ENCODE results near the gene SLC12A3.

Gene SLC12A3

GRCh38 chr16:56936950-56937349 is 71.9 kb downstream of the SLC12A3 start:
- 100% methylated on average over 1 of the region's 5 CpGs for WGBS (ENCODE audit: extremely low coverage, insufficient coverage, low lambda C conversion rate)
- no peak overlapping the region for H4K5ac ChIP-seq (ENCODE audit: low read length)
- no peak overlapping the region for H3K4me3 ChIP-seq (ENCODE audit: low read length)

GRCh38 chr16:56938664-56939513 is 73.9 kb downstream of the SLC12A3 start:
- Histone ChIP-seq H3K4me2 (ENCODE audit: low read length) (no peak overlapping the region), H2BK15ac (replicated peaks; ENCODE audit: low read depth) (no peak overlapping the region), H3K27me3 (ENCODE audit: insufficient read depth, low read length, poor library complexity) (no peaks in the 10 kb centered on the region), H3K23ac (ENCODE audit: low read length) (no peak overlapping the region), H4K5ac (ENCODE audit: low read length) (no peak overlapping the region), H3K4me1 (ENCODE audit: control insufficient read depth, low read depth, low read length) (no peaks in the 10 kb centered on the region), H2AK5ac (ENCODE audit: low read length) (no peak overlapping the region), H3K18ac (ENCODE audit: low read length) (no peak overlapping the region), H2BK120ac (ENCODE audit: low read depth, low read length) (no peak overlapping the region), H3K9ac (ENCODE audit: low read length) (no peak overlapping the region), H3K79me1 (ENCODE audit: low read length) (peaks cover 16% of the 10 kb centered on the region), H3K56ac (ENCODE audit: low read length) (no peak overlapping the region), H3K4me3 (ENCODE audit: low read length) (no peak overlapping the region), H2BK5ac (ENCODE audit: low read length) (no peak overlapping the region), H3K4ac (ENCODE audit: low read depth, low read length) (no peak overlapping the region), H3K27ac (ENCODE audit: low read depth, low read length) (no peak overlapping the region), H3K36me3 (ENCODE audit: control insufficient read depth, insufficient read depth, low read length) (peaks cover 32% of the 10 kb centered on the region), H4K8ac (ENCODE audit: low read depth, low read length) (no peak overlapping the region), H3K79me2 (ENCODE audit: control insufficient read depth, insufficient read depth, low read length) (peaks cover 13% of the 10 kb centered on the region)
- whole genome bisulfite sequencing (ENCODE audit: extremely low coverage, insufficient coverage, low lambda C conversion rate): no CpG with 5 or more reads among the region's 8 CpGs
- DNase-seq: no peak

More at GRCh38 chr16:56936950-56937349, 71.9 kb downstream of the SLC12A3 start:
- DNase-seq: no peak
- Histone ChIP-seq H4K8ac (ENCODE audit: low read depth, low read length) (no peak overlapping the region), H2BK120ac (ENCODE audit: low read depth, low read length) (no peak overlapping the region), H3K79me2 (ENCODE audit: control insufficient read depth, insufficient read depth, low read length) (peaks cover 30% of the 10 kb centered on the region), H3K36me3 (ENCODE audit: control insufficient read depth, insufficient read depth, low read length) (peaks cover 23% of the 10 kb centered on the region), H3K18ac (ENCODE audit: low read length) (no peak overlapping the region), H3K4ac (ENCODE audit: low read depth, low read length) (no peak overlapping the region), H3K4me2 (ENCODE audit: low read length) (no peak overlapping the region), H3K9ac (ENCODE audit: low read length) (no peak overlapping the region), H3K4me1 (ENCODE audit: control insufficient read depth, low read depth, low read length) (no peaks in the 10 kb centered on the region), H2BK15ac (replicated peaks; ENCODE audit: low read depth) (no peak overlapping the region), H3K27me3 (ENCODE audit: insufficient read depth, low read length, poor library complexity) (no peaks in the 10 kb centered on the region), H3K79me1 (ENCODE audit: low read length) (peaks cover 20% of the 10 kb centered on the region), H2BK5ac (ENCODE audit: low read length) (no peak overlapping the region), H2AK5ac (ENCODE audit: low read length) (no peak overlapping the region), H3K23ac (ENCODE audit: low read length) (no peak overlapping the region), H3K56ac (ENCODE audit: low read length) (no peak overlapping the region), H3K27ac (ENCODE audit: low read depth, low read length) (no peak overlapping the region)

GRCh38 chr16:56939801-56940200 is 74.8 kb downstream of the SLC12A3 start:
- Histone ChIP-seq H3K79me1 (ENCODE audit: low read length) (peaks cover 15% of the 10 kb centered on the region), H3K18ac (ENCODE audit: low read length) (no peak overlapping the region), H3K79me2 (ENCODE audit: control insufficient read depth, insufficient read depth, low read length) (peaks cover 7% of the 10 kb centered on the region), H3K9ac (ENCODE audit: low read length) (no peak overlapping the region), H3K4me1 (ENCODE audit: control insufficient read depth, low read depth, low read length) (no peaks in the 10 kb centered on the region), H3K27me3 (ENCODE audit: insufficient read depth, low read length, poor library complexity) (no peaks in the 10 kb centered on the region), H3K4ac (ENCODE audit: low read depth, low read length) (no peak overlapping the region), H4K5ac (ENCODE audit: low read length) (no peak overlapping the region), H2BK120ac (ENCODE audit: low read depth, low read length) (no peak overlapping the region), H3K4me3 (ENCODE audit: low read length) (no peak overlapping the region), H4K8ac (ENCODE audit: low read depth, low read length) (no peak overlapping the region), H2BK5ac (ENCODE audit: low read length) (no peak overlapping the region), H2AK5ac (ENCODE audit: low read length) (no peak overlapping the region), H3K27ac (ENCODE audit: low read depth, low read length) (no peak overlapping the region), H3K23ac (ENCODE audit: low read length) (no peak overlapping the region), H3K56ac (ENCODE audit: low read length) (no peak overlapping the region), H2BK15ac (replicated peaks; ENCODE audit: low read depth) (no peak overlapping the region), H3K4me2 (ENCODE audit: low read length) (no peak overlapping the region), H3K36me3 (ENCODE audit: control insufficient read depth, insufficient read depth, low read length) (peaks cover 33% of the 10 kb centered on the region)
- DNase-seq: no peak
- no CpG with 5 or more reads among the region's 4 CpGs for WGBS (ENCODE audit: extremely low coverage, insufficient coverage, low lambda C conversion rate)

GRCh38 chr16:56941092-56941491 is 76.1 kb downstream of the SLC12A3 start:
- Histone ChIP-seq H2BK120ac (ENCODE audit: low read depth, low read length) (no peak overlapping the region), H3K4ac (ENCODE audit: low read depth, low read length) (no peak overlapping the region), H3K18ac (ENCODE audit: low read length) (no peak overlapping the region), H3K36me3 (ENCODE audit: control insufficient read depth, insufficient read depth, low read length) (peaks cover 36% of the 10 kb centered on the region), H2BK5ac (ENCODE audit: low read length) (no peak overlapping the region), H3K27ac (ENCODE audit: low read depth, low read length) (no peak overlapping the region), H4K8ac (ENCODE audit: low read depth, low read length) (no peak overlapping the region), H2BK15ac (replicated peaks; ENCODE audit: low read depth) (no peak overlapping the region), H3K4me2 (ENCODE audit: low read length) (no peak overlapping the region), H3K79me1 (ENCODE audit: low read length) (peaks cover 11% of the 10 kb centered on the region), H2AK5ac (ENCODE audit: low read length) (no peak overlapping the region), H3K23ac (ENCODE audit: low read length) (no peak overlapping the region), H3K79me2 (ENCODE audit: control insufficient read depth, insufficient read depth, low read length) (peaks cover 2% of the 10 kb centered on the region), H3K4me3 (ENCODE audit: low read length) (no peak overlapping the region), H3K4me1 (ENCODE audit: control insufficient read depth, low read depth, low read length) (no peaks in the 10 kb centered on the region), H3K56ac (ENCODE audit: low read length) (no peak overlapping the region), H3K27me3 (ENCODE audit: insufficient read depth, low read length, poor library complexity) (no peaks in the 10 kb centered on the region), H4K5ac (ENCODE audit: low read length) (no peak overlapping the region), H3K9ac (ENCODE audit: low read length) (no peak overlapping the region)
- no peak for DNase-seq
- no CpG with 5 or more reads among the region's 2 CpGs for WGBS (ENCODE audit: extremely low coverage, insufficient coverage, low lambda C conversion rate)

- H4K8ac ChIP-seq (ENCODE audit: low read depth, low read length): no peak overlapping the region
- H3K4ac ChIP-seq (ENCODE audit: low read depth, low read length): no peak overlapping the region
- no peak overlapping the region for H2AK5ac ChIP-seq (ENCODE audit: low read length)
- no peaks in the 10 kb centered on the region for H3K27me3 ChIP-seq (ENCODE audit: insufficient read depth, low read length, poor library complexity)
- H2BK120ac ChIP-seq (ENCODE audit: low read depth, low read length): no peak overlapping the region
- H4K5ac ChIP-seq (ENCODE audit: low read length): no peak overlapping the region
- H3K27ac ChIP-seq (ENCODE audit: low read depth, low read length): no peak overlapping the region
- H3K23ac ChIP-seq (ENCODE audit: low read length): no peak overlapping the region
- H2BK5ac ChIP-seq (ENCODE audit: low read length): no peak overlapping the region
- H3K18ac ChIP-seq (ENCODE audit: low read length): no peak overlapping the region
- no peak overlapping the region for H3K56ac ChIP-seq (ENCODE audit: low read length)
- H3K79me2 ChIP-seq (ENCODE audit: control insufficient read depth, insufficient read depth, low read length): peaks cover 1% of the 10 kb centered on the region
- no peaks in the 10 kb centered on the region for H3K4me1 ChIP-seq (ENCODE audit: control insufficient read depth, low read depth, low read length)
- H3K4me3 ChIP-seq (ENCODE audit: low read length): no peak overlapping the region
- WGBS (ENCODE audit: extremely low coverage, insufficient coverage, low lambda C conversion rate): no CpG with 5 or more reads among the region's 9 CpGs
- no peak overlapping the region for H2BK15ac ChIP-seq (replicated peaks; ENCODE audit: low read depth)
- H3K4me2 ChIP-seq (ENCODE audit: low read length): no peak overlapping the region
- DNase-seq: no peak
- H3K79me1 ChIP-seq (ENCODE audit: low read length): peaks cover 8% of the 10 kb centered on the region
- H3K9ac ChIP-seq (ENCODE audit: low read length): no peak overlapping the region
- H3K36me3 ChIP-seq (ENCODE audit: control insufficient read depth, insufficient read depth, low read length): peaks cover 33% of the 10 kb centered on the region
Measured at GRCh38 chr16:56941856-56942331, 76.9 kb downstream of the SLC12A3 start.

Measured in mesendoderm (in vitro differentiated cells).